Measurements from ENCODE around the gene LKAAEAR1.

The LKAAEAR1 gene

DNA sequence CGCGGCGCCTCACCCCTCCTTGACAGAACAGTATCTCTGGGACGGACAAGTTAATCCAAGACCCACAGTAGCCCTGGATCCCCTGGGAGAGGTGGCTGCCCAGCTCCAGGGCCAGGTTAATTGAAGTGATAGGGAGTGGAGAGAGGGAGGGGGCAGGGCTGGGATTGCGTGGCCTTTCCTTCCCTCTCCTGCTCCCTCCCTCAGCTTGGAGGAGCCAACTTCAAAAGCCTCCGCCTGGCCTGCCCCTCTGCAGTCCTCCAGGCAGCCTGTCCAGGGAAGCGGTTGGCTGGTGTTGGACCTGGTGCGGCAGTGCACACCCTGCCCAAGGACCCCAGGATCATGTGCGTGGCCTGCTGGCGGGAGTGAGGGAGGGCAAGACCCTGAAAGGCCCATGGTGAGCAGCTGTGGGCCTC lies 48.3 kb downstream of the LKAAEAR1 start, which contains the start of gene C20orf204:
Gene C20orf204, plus strand, starts transcription at position 250 of the 413 bp plus-strand sequence. Its CDS starts 142 bp downstream, at position 392.
- no peak for DNase-seq

DNA sequence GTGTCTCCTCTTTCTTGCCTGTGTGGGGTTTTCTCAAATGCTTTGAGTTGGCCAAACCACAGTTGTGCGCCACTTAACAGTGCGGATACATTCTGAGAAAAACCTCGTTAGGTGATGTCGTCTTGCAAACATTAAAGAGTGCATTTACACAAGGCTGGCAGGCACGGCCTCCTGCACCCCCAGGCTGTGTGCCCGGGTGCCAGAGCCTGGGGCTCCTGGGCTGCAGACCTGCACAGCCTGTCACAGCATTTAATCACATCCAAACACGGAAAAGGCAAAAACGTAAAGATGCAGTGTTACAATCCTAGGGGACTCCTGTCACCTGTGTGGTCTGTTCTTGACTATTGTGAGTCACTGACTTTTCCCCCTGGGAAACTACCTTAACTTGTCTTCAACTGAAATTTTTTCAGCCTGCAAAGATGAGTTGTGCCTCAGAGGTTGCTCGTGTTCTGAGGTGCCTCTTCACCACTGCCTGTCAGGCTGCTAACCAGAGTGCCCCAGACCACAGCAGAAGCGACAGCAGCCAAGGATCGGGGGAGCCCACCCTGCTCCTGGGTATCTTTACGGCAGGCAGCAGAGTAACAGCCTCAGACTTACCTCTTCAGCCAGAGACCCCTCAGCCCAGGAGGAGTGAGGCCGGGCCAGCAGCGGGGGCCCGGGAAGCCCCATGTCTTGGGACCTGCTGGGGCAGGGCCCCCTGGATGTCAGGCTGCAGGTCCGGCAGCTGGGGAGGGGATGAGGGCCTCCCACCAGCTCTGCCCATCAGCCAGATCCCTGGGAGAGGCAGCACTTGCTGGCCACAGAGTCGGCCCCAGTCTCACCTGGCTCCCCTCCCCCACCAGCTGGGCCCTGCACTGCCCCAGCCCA lies 48.9 kb downstream of the LKAAEAR1 start:
- DNase-seq: no peak

DNA sequence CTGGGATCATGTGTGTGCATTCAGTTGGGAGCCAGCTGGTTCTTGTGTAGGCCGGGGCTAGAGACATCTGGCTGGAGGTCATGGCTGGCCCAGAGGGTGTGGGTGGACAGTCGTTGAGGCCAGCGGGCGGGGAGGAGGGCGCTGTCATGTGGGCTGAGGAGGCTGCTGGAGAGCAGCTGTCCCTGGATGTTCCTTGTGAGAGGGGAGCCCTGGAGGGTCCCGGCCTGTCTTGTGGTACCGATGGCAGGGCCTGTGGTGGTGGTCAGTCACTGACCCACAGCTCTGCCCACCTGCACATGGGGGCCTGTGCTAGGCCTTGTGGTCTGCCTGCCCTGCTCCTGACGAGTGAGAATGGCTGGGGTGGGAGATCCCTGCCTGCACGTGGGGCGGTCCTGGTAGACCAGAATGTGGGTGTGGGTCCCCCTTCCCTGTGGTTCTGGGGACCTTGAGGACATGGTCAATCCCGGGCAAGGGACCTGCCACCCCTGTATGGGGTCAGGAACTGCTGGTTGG lies 50.2 kb downstream of the LKAAEAR1 start:
- DNase-seq: no peak
